Panc1 (cell line): ENCODE measurements around the gene NSD1. TPM values are rescaled to one million over a fixed set of nuclear protein-coding genes. Genes with fewer than 3 reads are reported as not detected.

Source experiments
- ATAC-seq: fragments of 200-7000 bp; cut with Tn5 transposase; 2 replicates; pipeline ENCODE4 v1.9.1; 2020; ENCODE audit warnings: mild to moderate bottlenecking, moderate library complexity
- BruUV-seq: library from RNA; stranded (reverse); fragments of 400-500 nt; replicated peaks from 2 replicates; lab custom pipeline; 2021; lab: Mats Ljungman, UMichigan
- CTCF ChIA-PET: fragments of 300-600 bp; sonication (Branson Sonifier 250); formaldehyde crosslinking; loops from one replicate; lab custom pipeline; 2022; ENCODE audit warnings: antibody characterized with exemption; lab: Charles Lee
- POLR2A ChIA-PET: fragments of 300-600 bp; sonication (Branson Sonifier 250); formaldehyde crosslinking; loops from one replicate; lab custom pipeline; 2022; ENCODE audit warnings: antibody characterized with exemption; lab: Charles Lee
- DNase-seq: peaks from one replicate; pipeline ENCODE4 v3.0.0-alpha.2; 2010; ENCODE audit warnings: low read depth, low spot score
- H3K27ac ChIP-seq: 2 replicates; pipeline ENCODE4 v1.5.1; 2011; ENCODE audit warnings: mild to moderate bottlenecking, low read length, inconsistent platforms
- H3K27me3 ChIP-seq: fragments of 200-500 bp; sonication (Bioruptor generic); 2 replicates; pipeline ENCODE4 v1.6.0; 2014; ENCODE audit warnings: low read length, inconsistent platforms; ENCODE audit not compliant: control insufficient read depth, insufficient read depth
- H3K36me3 ChIP-seq: fragments of 200-500 bp; sonication (Bioruptor generic); 2 replicates; pipeline ENCODE4 v1.5.1; 2014; ENCODE audit warnings: inconsistent platforms, mild to moderate bottlenecking, low read length, moderate library complexity; ENCODE audit not compliant: control insufficient read depth, insufficient read depth
- H3K4me1 ChIP-seq: 2 replicates; pipeline ENCODE4 v1.5.1; 2011; ENCODE audit warnings: inconsistent platforms, mild to moderate bottlenecking, low read length, moderate library complexity; ENCODE audit not compliant: control insufficient read depth, insufficient read depth
- H3K4me3 ChIP-seq, 2 experiments: 2 replicates each; pipeline ENCODE4 v1.5.1; 2011 to 2012; ENCODE audit warnings: low read depth in 2 of 2, low read length in 2 of 2, mild to moderate bottlenecking in 2 of 2, inconsistent platforms in 1 of 2, moderate library complexity in 1 of 2
- H3K9me3 ChIP-seq: fragments of 200-500 bp; sonication (Bioruptor generic); 2 replicates; pipeline ENCODE4 v1.5.1; 2014; ENCODE audit warnings: low read depth, mild to moderate bottlenecking, inconsistent platforms, low read length, moderate library complexity; ENCODE audit not compliant: control insufficient read depth, insufficient read depth
- CTCF ChIP-seq: fragments of 450-650 bp; IDR thresholded peaks from 2 replicates; pipeline ENCODE4 v1.5.1; 2017; ENCODE audit warnings: mild to moderate bottlenecking
- POLR2AphosphoS5 ChIP-seq: IDR thresholded peaks from 2 replicates; pipeline ENCODE4 v1.6.1; 2012; ENCODE audit warnings: mild to moderate bottlenecking, low read depth, low read length, moderate library complexity
- REST ChIP-seq, 2 experiments: IDR thresholded peaks; 2 replicates each; pipeline ENCODE4 v1.6.1; 2011 to 2012; ENCODE audit warnings: low read depth in 2 of 2, control low read depth in 1 of 2, low read length in 1 of 2, mild to moderate bottlenecking in 1 of 2, moderate library complexity in 1 of 2; ENCODE audit not compliant: insufficient read depth in 1 of 2
- SIN3A ChIP-seq: IDR thresholded peaks from 2 replicates; pipeline ENCODE4 v1.6.1; 2012; ENCODE audit warnings: low read depth, mild to moderate bottlenecking, low read length, moderate library complexity, borderline replicate concordance; ENCODE audit not compliant: insufficient read depth
- TCF7L2 ChIP-seq: IDR thresholded peaks from 2 replicates; pipeline ENCODE4 v1.6.1; 2011; ENCODE audit warnings: mild to moderate bottlenecking, low read depth, low read length, inconsistent platforms
- in situ Hi-C: cut with HindIII; loops from 2 replicates; pipeline ENCODE4 v1.10.0; 2016; ENCODE audit warnings: low sequenced_read_pairs, low pct_unique_long_range_greater_than_20kb
- intact Hi-C: fragments of 100-400 bp; cut with micrococcal nuclease; formaldehyde crosslinking; loops from one replicate; pipeline ENCODE4 v1.10.0; 2022; ENCODE audit not compliant: unreplicated experiment
- total RNA-seq: library from RNA; stranded (reverse); gene quantifications from one replicate; pipeline ENCODE4 v1.2.1, GENCODE V29; 2021; ENCODE audit not compliant: unreplicated experiment

Gene NSD1
- total RNA-seq, 1 experiment from 2014 or later, result 58.7 TPM

GRCh38 chr5:177098120-177098469 is 35.5 kb upstream of the NSD1 start:
- ATAC-seq, result no peak; the same call in 1 of the 2 replicates
- H3K9me3 ChIP-seq, result no peaks in the 10 kb centered on the region
- no peak overlapping the region for H3K4me3 ChIP-seq
- TF ChIP-seq CTCF, result no peak
- TF ChIP-seq POLR2AphosphoS5, result no peak
- BruUV-seq, result no TSS peak
- POLR2A ChIA-PET, result no interaction called here
- no peak overlapping the region for H3K27ac ChIP-seq
- H3K36me3 ChIP-seq, result no peaks in the 10 kb centered on the region
- in situ Hi-C loops, result no loop called here
- peaks cover 4% of the 10 kb centered on the region; the same call in 1 of the 2 replicates for H3K4me1 ChIP-seq
- CTCF ChIA-PET, result interaction anchor here (1.1 to 2.2 kb wide), 2 partner anchors 9 to 13 kb away, joined by 3 to 8 read pairs; no protein-coding TSS in a partner anchor
- no peak for DNase-seq
- no peaks in the 10 kb centered on the region for H3K27me3 ChIP-seq
- intact Hi-C loops, result no loop called here

GRCh38 chr5:177098470-177099141 is 35.0 kb upstream of the NSD1 start:
- Histone ChIP-seq H3K4me3 (no peak overlapping the region), H3K4me1 (peaks cover 4% of the 10 kb centered on the region; the same call in 1 of the 2 replicates), H3K27me3 (no peaks in the 10 kb centered on the region), H3K36me3 (no peaks in the 10 kb centered on the region), H3K9me3 (no peaks in the 10 kb centered on the region), H3K27ac (no peak overlapping the region)
- intact Hi-C loops (no loop called here), in situ Hi-C loops (no loop called here)
- CTCF ChIA-PET, result interaction anchor here (1.1 to 2.2 kb wide), 2 partner anchors 9 to 13 kb away, joined by 3 to 8 read pairs; no protein-coding TSS in a partner anchor
- no peak for DNase-seq
- no peak for TF ChIP-seq REST (IDR thresholded peaks at IDR 0.05; ENCODE audit: insufficient read depth in 1 of 2, low read depth in 2 of 2, low read length in 1 of 2)
- no peak for TF ChIP-seq CTCF
- TF ChIP-seq TCF7L2, result no peak
- TF ChIP-seq SIN3A, result no peak
- TF ChIP-seq POLR2AphosphoS5, result no peak
- no TSS peak for BruUV-seq
- ATAC-seq, result no peak; the same call in 1 of the 2 replicates
- POLR2A ChIA-PET, result no interaction called here
